ENCODE results near the gene VEGFD.

DNA sequence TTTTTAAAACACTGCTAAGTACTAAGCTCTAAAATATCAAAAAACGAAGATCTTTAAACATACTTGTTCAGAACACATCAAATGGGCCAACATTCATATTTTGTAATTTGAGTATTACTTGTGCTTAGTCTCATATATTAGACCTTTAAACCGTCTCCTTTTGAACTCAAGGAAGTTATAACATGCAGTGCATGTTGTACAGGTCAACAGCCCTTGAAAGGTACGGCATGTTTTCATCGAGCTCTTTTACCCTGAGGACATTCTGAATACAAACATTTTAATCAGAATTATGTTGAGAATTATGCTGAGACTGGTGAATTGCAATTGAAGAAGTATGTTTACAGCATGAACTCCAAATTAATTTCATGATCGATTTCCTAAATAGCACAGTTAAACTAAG, 61.7 kb downstream of the VEGFD start:
- TF ChIP-seq CTCF (IDR thresholded peaks at IDR 0.05; ENCODE audit: low read length) = no peak
- no peak for TF ChIP-seq EZH2 (optimal IDR thresholded peaks at IDR 0.05; ENCODE audit: low read depth, low read length)
